Spleen (tissue), 7 donors: Measurements from ENCODE around the gene CPNE7.

Experiments
- POLR2A ChIP-seq, 3 donors: fragments of 450-650 bp; IDR thresholded peaks; one replicate each; pipeline ENCODE4 v1.5.1; 2017; ENCODE audit warnings: antibody characterized with exemption in 3 of 3, mild to moderate bottlenecking in 1 of 3
- TF ChIP-seq, protein P1 (sequence below), 11 experiments: fragments of 200-600 bp in 7 of 11; fragments of 450-650 bp in 4 of 11; sonication (generic) in 4 of 11; IDR thresholded peaks in 8 of 11; conservative IDR thresholded peaks in 3 of 11; 1 replicate in 7 of 11; 2 replicates in 4 of 11; pipeline versions ENCODE4 v1.4.0 to v1.8.0; 2016 to 2021; ENCODE audit warnings: antibody characterized with exemption in 11 of 11, inconsistent platforms in 4 of 11, mild to moderate bottlenecking in 1 of 11
- donor health status: DM: no; HTN: no; CAD: no; lungs with moderate emphysema.
- donor health status: DM: no; HTN: no; CAD: no.
- donor health status: DM: no; HTN: no; CAD: no.

- TF ChIP-seq, protein P1, sequence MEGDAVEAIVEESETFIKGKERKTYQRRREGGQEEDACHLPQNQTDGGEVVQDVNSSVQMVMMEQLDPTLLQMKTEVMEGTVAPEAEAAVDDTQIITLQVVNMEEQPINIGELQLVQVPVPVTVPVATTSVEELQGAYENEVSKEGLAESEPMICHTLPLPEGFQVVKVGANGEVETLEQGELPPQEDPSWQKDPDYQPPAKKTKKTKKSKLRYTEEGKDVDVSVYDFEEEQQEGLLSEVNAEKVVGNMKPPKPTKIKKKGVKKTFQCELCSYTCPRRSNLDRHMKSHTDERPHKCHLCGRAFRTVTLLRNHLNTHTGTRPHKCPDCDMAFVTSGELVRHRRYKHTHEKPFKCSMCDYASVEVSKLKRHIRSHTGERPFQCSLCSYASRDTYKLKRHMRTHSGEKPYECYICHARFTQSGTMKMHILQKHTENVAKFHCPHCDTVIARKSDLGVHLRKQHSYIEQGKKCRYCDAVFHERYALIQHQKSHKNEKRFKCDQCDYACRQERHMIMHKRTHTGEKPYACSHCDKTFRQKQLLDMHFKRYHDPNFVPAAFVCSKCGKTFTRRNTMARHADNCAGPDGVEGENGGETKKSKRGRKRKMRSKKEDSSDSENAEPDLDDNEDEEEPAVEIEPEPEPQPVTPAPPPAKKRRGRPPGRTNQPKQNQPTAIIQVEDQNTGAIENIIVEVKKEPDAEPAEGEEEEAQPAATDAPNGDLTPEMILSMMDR (IDR thresholded peaks at IDR 0.05 in 8 of 11, conservative IDR thresholded peaks at IDR 0.05 in 3 of 11): no peak
- no peak for TF ChIP-seq POLR2A (IDR thresholded peaks at IDR 0.05)
Observed at GRCh38 chr16:89562939-89563338, 12.6 kb upstream of the CPNE7 start.
